ENCODE measurements around the gene PAQR8.

DNA sequence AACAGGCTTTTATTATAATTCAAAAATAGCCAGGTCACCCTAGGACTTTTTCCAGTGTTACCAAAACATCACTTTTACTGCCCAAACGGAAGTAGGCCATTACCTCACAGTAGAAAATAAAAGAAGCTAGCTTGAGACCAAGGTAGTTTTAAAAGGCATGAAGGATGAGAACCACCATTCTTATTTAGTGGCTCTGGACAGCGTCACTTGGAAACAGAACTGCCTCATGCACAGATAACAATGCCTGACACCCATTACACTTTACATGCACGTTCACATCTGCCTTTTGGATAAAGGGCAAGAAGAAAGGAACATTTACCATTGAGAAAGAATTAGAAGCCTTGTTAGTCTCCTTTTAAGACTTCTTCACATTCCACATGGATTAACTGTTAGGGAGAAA is 1.9 kb upstream of the PAQR8 start:
- TF ChIP-seq, protein P1, sequence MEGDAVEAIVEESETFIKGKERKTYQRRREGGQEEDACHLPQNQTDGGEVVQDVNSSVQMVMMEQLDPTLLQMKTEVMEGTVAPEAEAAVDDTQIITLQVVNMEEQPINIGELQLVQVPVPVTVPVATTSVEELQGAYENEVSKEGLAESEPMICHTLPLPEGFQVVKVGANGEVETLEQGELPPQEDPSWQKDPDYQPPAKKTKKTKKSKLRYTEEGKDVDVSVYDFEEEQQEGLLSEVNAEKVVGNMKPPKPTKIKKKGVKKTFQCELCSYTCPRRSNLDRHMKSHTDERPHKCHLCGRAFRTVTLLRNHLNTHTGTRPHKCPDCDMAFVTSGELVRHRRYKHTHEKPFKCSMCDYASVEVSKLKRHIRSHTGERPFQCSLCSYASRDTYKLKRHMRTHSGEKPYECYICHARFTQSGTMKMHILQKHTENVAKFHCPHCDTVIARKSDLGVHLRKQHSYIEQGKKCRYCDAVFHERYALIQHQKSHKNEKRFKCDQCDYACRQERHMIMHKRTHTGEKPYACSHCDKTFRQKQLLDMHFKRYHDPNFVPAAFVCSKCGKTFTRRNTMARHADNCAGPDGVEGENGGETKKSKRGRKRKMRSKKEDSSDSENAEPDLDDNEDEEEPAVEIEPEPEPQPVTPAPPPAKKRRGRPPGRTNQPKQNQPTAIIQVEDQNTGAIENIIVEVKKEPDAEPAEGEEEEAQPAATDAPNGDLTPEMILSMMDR (conservative IDR thresholded peaks at IDR 0.05; ENCODE audit: low read depth, low read length), result no peak
- no peak for TF ChIP-seq EZH2phosphoT487 (IDR thresholded peaks at IDR 0.05; ENCODE audit: borderline replicate concordance, low read length)

Measured in PC-3 (cell line).